Glutamatergic neuron (in vitro differentiated cells): Measurements from ENCODE around the gene GNRHR. TPM values are rescaled to one million over a fixed set of nuclear protein-coding genes. Genes with fewer than 3 reads are reported as not detected.
"Not testable (repeated sequence)": the region's sequence is repeated elsewhere in the genome, so short reads cannot be mapped to it uniquely, and the experiment has no call there.

Experiments
- DNase-seq: peaks from one replicate; pipeline ENCODE4 v3.0.0; 2022
- H3K27ac Mint-ChIP-seq: one replicate; pipeline ENCODE4 v1.8.0; 2020; ENCODE audit warnings: mild to moderate bottlenecking, mixed read lengths, inconsistent platforms; ENCODE audit not compliant: unreplicated experiment
- H3K27me3 Mint-ChIP-seq: one replicate; pipeline ENCODE4 v1.8.0; 2020; ENCODE audit warnings: mild to moderate bottlenecking, moderate library complexity, mixed read lengths, inconsistent platforms; ENCODE audit not compliant: unreplicated experiment
- H3K36me3 Mint-ChIP-seq: one replicate; pipeline ENCODE4 v1.8.0; 2020; ENCODE audit warnings: mild to moderate bottlenecking, mixed read lengths, inconsistent platforms; ENCODE audit not compliant: unreplicated experiment
- H3K4me1 Mint-ChIP-seq: one replicate; pipeline ENCODE4 v1.8.0; 2020; ENCODE audit warnings: mild to moderate bottlenecking, low read depth, mixed read lengths, inconsistent platforms; ENCODE audit not compliant: unreplicated experiment
- H3K4me3 Mint-ChIP-seq: one replicate; pipeline ENCODE4 v1.8.0; 2020; ENCODE audit warnings: mild to moderate bottlenecking, mixed read lengths, inconsistent platforms; ENCODE audit not compliant: unreplicated experiment
- H3K9me3 Mint-ChIP-seq: one replicate; pipeline ENCODE4 v1.8.0; 2020; ENCODE audit warnings: mild to moderate bottlenecking, moderate library complexity, mixed read lengths, inconsistent platforms; ENCODE audit not compliant: unreplicated experiment
- CTCF ChIP-seq: fragments of 200-600 bp; sonication (generic); IDR thresholded peaks from one replicate; pipeline ENCODE4 v1.5.0; 2021; ENCODE audit not compliant: partially characterized antibody, unreplicated experiment
- total RNA-seq: library from RNA; stranded (reverse); fragmentation: NEBNext Ultra II Directional; extraction: Animal tissue kit (Norgen Biotek cat#: 25700); gene quantifications from one replicate; pipeline ENCODE4 v1.2.1, GENCODE V29; 2021; ENCODE audit not compliant: unreplicated experiment

GNRHR gene
- total RNA-seq, 1 donor from 2014 or later: not detected

- Mint-ChIP-seq H3K4me1 (peaks cover 3% of the 10 kb centered on the region), H3K36me3 (no peaks in the 10 kb centered on the region), H3K9me3 (no peaks in the 10 kb centered on the region), H3K27me3 (no peaks in the 10 kb centered on the region), H3K27ac (no peak overlapping the region), H3K4me3 (no peak overlapping the region)
- TF ChIP-seq CTCF: no peak
- no peak for DNase-seq
These were observed 10.0 kb upstream of the GNRHR start for GRCh38 chr4:67764183-67764582.

GRCh38 chr4:67762086-67762485 is 7.9 kb upstream of the GNRHR start:
- DNase-seq: no peak
- H3K36me3 Mint-ChIP-seq: no peaks in the 10 kb centered on the region
- no peak for TF ChIP-seq CTCF
- no peaks in the 10 kb centered on the region for H3K27me3 Mint-ChIP-seq
- H3K27ac Mint-ChIP-seq: no peak overlapping the region
- H3K4me1 Mint-ChIP-seq: peaks cover 3% of the 10 kb centered on the region
- H3K9me3 Mint-ChIP-seq: no peaks in the 10 kb centered on the region
- no peak overlapping the region for H3K4me3 Mint-ChIP-seq

GRCh38 chr4:67756991-67757390 is 2.8 kb upstream of the GNRHR start:
- H3K27ac Mint-ChIP-seq, H3K4me1 Mint-ChIP-seq, H3K9me3 Mint-ChIP-seq, H3K27me3 Mint-ChIP-seq, H3K36me3 Mint-ChIP-seq, DNase-seq, H3K4me3 Mint-ChIP-seq: not testable (repeated sequence)

GRCh38 chr4:67755974-67756373 is 1.8 kb upstream of the GNRHR start:
- H3K36me3 Mint-ChIP-seq: no peaks in the 10 kb centered on the region
- H3K27ac Mint-ChIP-seq: no peak overlapping the region
- H3K9me3 Mint-ChIP-seq: no peaks in the 10 kb centered on the region
- DNase-seq: no peak
- peaks cover 4% of the 10 kb centered on the region for H3K4me1 Mint-ChIP-seq
- H3K27me3 Mint-ChIP-seq: no peaks in the 10 kb centered on the region
- TF ChIP-seq CTCF: no peak
- no peak overlapping the region for H3K4me3 Mint-ChIP-seq

- peaks cover 4% of the 10 kb centered on the region for H3K4me1 Mint-ChIP-seq
- DNase-seq: no peak
- TF ChIP-seq CTCF: no peak
- no peak overlapping the region for H3K27ac Mint-ChIP-seq
- H3K36me3 Mint-ChIP-seq: no peaks in the 10 kb centered on the region
- no peaks in the 10 kb centered on the region for H3K9me3 Mint-ChIP-seq
- H3K4me3 Mint-ChIP-seq: no peak overlapping the region
- no peaks in the 10 kb centered on the region for H3K27me3 Mint-ChIP-seq
These were observed 2.9 kb downstream of the GNRHR start for GRCh38 chr4:67751260-67751659.

- H3K4me3 Mint-ChIP-seq: no peak overlapping the region
- DNase-seq: no peak
- no peaks in the 10 kb centered on the region for H3K9me3 Mint-ChIP-seq
- H3K27ac Mint-ChIP-seq: no peak overlapping the region
- H3K4me1 Mint-ChIP-seq: peaks cover 4% of the 10 kb centered on the region
- H3K36me3 Mint-ChIP-seq: no peaks in the 10 kb centered on the region
- TF ChIP-seq CTCF: no peak
- H3K27me3 Mint-ChIP-seq: no peaks in the 10 kb centered on the region
These were observed 3.5 kb downstream of the GNRHR start for GRCh38 chr4:67750691-67751090.
